ENCODE measurements around the gene TXK. TPM values are rescaled to one million over a fixed set of nuclear protein-coding genes. Genes with fewer than 3 reads are reported as not detected.
A peak's percentile ranks its signal among the peaks of the same experiment; 100 is the strongest.

TXK gene
- total RNA-seq, 6 donors from 2014 or later: 4.0 to 16.8 (median 6.2) TPM

DNA sequence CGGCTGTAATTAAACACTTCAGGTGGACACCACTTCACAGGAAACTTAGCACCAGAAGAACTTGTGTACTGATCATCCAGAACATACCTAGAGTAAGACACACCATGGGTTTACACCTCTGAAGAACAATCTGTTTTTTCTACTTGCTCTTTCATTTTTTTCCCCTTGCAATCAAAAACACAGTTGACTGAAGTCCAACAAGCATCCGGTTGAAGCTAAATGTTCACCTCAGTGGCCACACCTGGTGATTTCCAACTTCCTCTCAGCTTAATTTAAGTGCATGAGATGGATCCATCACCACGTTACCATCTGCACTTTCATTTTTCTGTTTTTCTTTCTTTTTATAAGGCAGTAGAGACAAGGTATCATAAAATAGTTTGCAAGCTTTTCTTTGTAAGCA is 4.9 kb upstream of the TXK start:
- TF ChIP-seq, protein P1, sequence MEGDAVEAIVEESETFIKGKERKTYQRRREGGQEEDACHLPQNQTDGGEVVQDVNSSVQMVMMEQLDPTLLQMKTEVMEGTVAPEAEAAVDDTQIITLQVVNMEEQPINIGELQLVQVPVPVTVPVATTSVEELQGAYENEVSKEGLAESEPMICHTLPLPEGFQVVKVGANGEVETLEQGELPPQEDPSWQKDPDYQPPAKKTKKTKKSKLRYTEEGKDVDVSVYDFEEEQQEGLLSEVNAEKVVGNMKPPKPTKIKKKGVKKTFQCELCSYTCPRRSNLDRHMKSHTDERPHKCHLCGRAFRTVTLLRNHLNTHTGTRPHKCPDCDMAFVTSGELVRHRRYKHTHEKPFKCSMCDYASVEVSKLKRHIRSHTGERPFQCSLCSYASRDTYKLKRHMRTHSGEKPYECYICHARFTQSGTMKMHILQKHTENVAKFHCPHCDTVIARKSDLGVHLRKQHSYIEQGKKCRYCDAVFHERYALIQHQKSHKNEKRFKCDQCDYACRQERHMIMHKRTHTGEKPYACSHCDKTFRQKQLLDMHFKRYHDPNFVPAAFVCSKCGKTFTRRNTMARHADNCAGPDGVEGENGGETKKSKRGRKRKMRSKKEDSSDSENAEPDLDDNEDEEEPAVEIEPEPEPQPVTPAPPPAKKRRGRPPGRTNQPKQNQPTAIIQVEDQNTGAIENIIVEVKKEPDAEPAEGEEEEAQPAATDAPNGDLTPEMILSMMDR (IDR thresholded peaks at IDR 0.05): no peak
- TF ChIP-seq POLR2A (IDR thresholded peaks at IDR 0.05): no peak
- no peak for TF ChIP-seq POLR2AphosphoS5 (IDR thresholded peaks at IDR 0.05)
- TF ChIP-seq EP300 (IDR thresholded peaks at IDR 0.05): no peak
- no peak for DNase-seq
- WGBS, 2 donors: 78 to 81% methylated on average over 3 of the region's 3 CpGs
- no peak overlapping the region for H3K4me3 ChIP-seq
- peaks cover 0 to 16% (median 0%) of the 10 kb centered on the region in 4 donors for H3K4me1 ChIP-seq
- no peak overlapping the region for H3K27ac ChIP-seq
- no peaks in the 10 kb centered on the region for H3K27me3 ChIP-seq
- H3K36me3 ChIP-seq: peaks cover 0 to 21% (median 2%) of the 10 kb centered on the region in 4 donors
- ATAC-seq (ENCODE audit: low FRiP score in 2 of 2): no peak
- no peaks in the 10 kb centered on the region for H3K9me3 ChIP-seq

DNA sequence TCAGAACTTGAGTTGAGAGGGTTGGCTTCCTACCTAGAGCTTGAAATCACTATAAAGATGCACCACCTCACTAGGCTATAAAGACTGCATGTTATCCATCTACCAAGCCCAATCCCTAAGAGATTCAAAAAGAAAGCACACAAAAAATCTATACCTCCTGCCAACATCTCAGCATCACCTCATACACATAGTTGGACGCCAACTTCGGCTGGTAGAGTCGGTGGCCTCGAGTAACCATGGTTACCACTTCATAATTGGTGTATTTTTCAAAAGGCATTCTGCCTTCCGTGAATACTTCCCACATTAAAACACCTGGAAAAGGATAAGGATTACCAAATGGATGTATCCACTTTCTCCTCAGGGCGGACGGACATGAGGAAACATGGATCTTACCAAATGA is 4.5 kb upstream of the TXK start:
- H3K27ac ChIP-seq: no peak overlapping the region
- no peaks in the 10 kb centered on the region for H3K9me3 ChIP-seq
- H3K27me3 ChIP-seq: no peaks in the 10 kb centered on the region
- 85 to 93% methylated on average over 7 of the region's 7 CpGs for WGBS, 2 donors
- no peak overlapping the region for H3K4me3 ChIP-seq
- no peak for ATAC-seq (ENCODE audit: low FRiP score in 2 of 2)
- H3K4me1 ChIP-seq: peaks cover 0 to 16% (median 0%) of the 10 kb centered on the region in 4 donors
- TF ChIP-seq POLR2A (IDR thresholded peaks at IDR 0.05): no peak
- TF ChIP-seq, protein P1 (IDR thresholded peaks at IDR 0.05): no peak
- no peak for TF ChIP-seq POLR2AphosphoS5 (IDR thresholded peaks at IDR 0.05)
- no peak for TF ChIP-seq EP300 (IDR thresholded peaks at IDR 0.05)
- no peak for DNase-seq
- peaks cover 0 to 21% (median 2%) of the 10 kb centered on the region in 4 donors for H3K36me3 ChIP-seq

DNA sequence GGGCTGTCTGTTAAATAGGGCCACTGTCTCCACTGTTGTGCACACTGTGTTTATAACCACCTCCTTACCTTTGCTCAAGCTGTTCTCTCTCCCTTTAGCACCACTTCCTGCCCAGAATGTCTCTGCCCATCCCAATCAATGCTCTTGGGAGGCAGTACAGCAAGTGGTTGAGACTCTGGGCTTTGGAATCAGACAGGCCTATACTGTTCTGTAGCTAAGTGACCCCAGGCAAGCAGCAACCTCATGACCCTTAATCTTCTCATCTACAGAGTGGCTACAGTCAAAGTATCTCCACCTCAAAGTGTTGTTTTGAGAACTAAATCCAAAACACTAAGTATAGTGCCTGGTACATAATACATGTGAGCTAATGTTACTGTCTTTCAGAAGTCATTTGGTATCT is 3.8 kb upstream of the TXK start:
- ATAC-seq (ENCODE audit: low FRiP score in 2 of 2): no peak
- no peak for TF ChIP-seq POLR2A (IDR thresholded peaks at IDR 0.05)
- TF ChIP-seq EP300 (IDR thresholded peaks at IDR 0.05): no peak
- no peak for TF ChIP-seq POLR2AphosphoS5 (IDR thresholded peaks at IDR 0.05)
- TF ChIP-seq, protein P1 (IDR thresholded peaks at IDR 0.05): no peak
- Histone ChIP-seq H3K4me3 (no peak overlapping the region), H3K27ac (no peak overlapping the region), H3K9me3 (no peaks in the 10 kb centered on the region), H3K4me1 (peaks cover 0 to 16% (median 0%) of the 10 kb centered on the region in 4 donors), H3K36me3 (peaks cover 0 to 21% (median 2%) of the 10 kb centered on the region in 4 donors), H3K27me3 (no peaks in the 10 kb centered on the region)
- no peak for DNase-seq

DNA sequence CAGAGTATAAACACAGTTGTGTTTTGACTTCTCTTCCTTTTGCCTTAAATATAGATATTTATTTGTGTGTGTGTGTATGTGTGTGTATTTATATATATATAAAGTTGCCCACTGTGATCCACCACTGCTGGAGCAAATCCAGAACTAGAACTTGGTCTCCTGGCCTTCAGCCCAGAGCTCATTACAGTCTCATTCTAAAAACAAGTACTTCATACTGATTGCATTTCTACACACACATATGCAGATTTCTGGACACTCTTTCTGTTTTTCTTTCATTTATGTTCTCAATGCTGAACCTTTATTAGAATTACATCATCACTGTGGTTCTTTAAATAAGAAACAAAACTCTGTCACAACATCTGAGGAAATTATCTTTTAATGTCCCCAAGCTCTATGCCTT is 381 bp downstream of the TXK start:
- DNase-seq: no peak

DNA sequence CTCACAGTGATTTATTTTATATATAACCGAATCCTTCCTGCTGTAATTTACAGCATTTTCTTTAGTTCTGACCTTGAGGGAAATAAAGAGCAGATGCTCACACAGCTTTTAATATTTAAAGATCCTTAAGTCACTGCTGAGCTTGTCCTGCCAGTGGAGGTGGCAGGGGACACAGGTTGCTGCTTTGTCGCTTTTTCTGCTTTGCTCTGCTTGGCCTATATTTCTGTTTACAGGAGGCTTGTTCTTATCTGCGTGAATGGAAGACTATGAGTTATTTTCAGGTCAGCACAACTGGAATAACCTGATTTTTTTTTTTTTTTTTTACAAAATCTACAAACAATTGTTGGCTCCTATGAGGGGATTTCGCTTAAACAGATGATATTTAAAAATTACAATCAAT is 2.3 kb downstream of the TXK start:
- TF ChIP-seq, protein P1 (IDR thresholded peaks at IDR 0.05): no peak
- no peak for TF ChIP-seq POLR2A (IDR thresholded peaks at IDR 0.05)
- no peak for TF ChIP-seq POLR2AphosphoS5 (IDR thresholded peaks at IDR 0.05)
- TF ChIP-seq EP300 (IDR thresholded peaks at IDR 0.05): no peak
- peaks cover 0 to 10% (median 2%) of the 10 kb centered on the region in 4 donors for H3K36me3 ChIP-seq
- peaks cover 7 to 31% (median 23%) of the 10 kb centered on the region in 4 donors for H3K4me1 ChIP-seq
- 76 to 77% methylated on average over 4 of the region's 4 CpGs for WGBS, 2 donors
- no peak for DNase-seq
- ATAC-seq (ENCODE audit: low FRiP score in 2 of 2): no peak
- H3K9me3 ChIP-seq: no peaks in the 10 kb centered on the region
- H3K27ac ChIP-seq: no peak overlapping the region
- no peak overlapping the region for H3K4me3 ChIP-seq
- no peaks in the 10 kb centered on the region for H3K27me3 ChIP-seq

More for the DNA sequence above, 381 bp downstream of the TXK start:
- no peaks in the 10 kb centered on the region for H3K9me3 ChIP-seq
- no peaks in the 10 kb centered on the region for H3K27me3 ChIP-seq
- H3K36me3 ChIP-seq: peaks cover 0 to 19% (median 2%) of the 10 kb centered on the region in 4 donors
- H3K4me3 ChIP-seq: peak overlapping the region in 1 of 4 donors; percentile 11
- peaks cover 0 to 14% (median 9%) of the 10 kb centered on the region in 4 donors for H3K4me1 ChIP-seq
- no peak for TF ChIP-seq EP300 (IDR thresholded peaks at IDR 0.05)
- TF ChIP-seq, protein P1 (IDR thresholded peaks at IDR 0.05): no peak
- no peak for TF ChIP-seq POLR2AphosphoS5 (IDR thresholded peaks at IDR 0.05)
- no peak for TF ChIP-seq POLR2A (IDR thresholded peaks at IDR 0.05)
- ATAC-seq (ENCODE audit: low FRiP score in 2 of 2): no peak
- no peak overlapping the region for H3K27ac ChIP-seq

All from upper lobe of left lung (tissue), 6 donors.